Activated CD8-positive, alpha-beta T cell treated with anti-CD3 and anti-CD28 coated beads for 36 hours (primary cell): ENCODE results near the gene PREB. TPM values are rescaled to one million over a fixed set of nuclear protein-coding genes. Genes with fewer than 3 reads are reported as not detected.
"Not testable (repeated sequence)": the region's sequence is repeated elsewhere in the genome, so short reads cannot be mapped to it uniquely, and the experiment has no call there.

Experiments
- ATAC-seq: fragments of 200-7000 bp; cut with Tn5 transposase; one replicate; pipeline ENCODE4 v1.10.0; 2021; ENCODE audit warnings: mild to moderate bottlenecking, moderate library complexity
- CTCF ChIA-PET: fragments of 350-600 bp; sonication (Branson Sonifier 250); formaldehyde crosslinking; loops from one replicate; lab custom pipeline; 2021; ENCODE audit warnings: antibody characterized with exemption; lab: Charles Lee
- POLR2A ChIA-PET: fragments of 350-600 bp; sonication (Branson Sonifier 250); formaldehyde crosslinking; loops from one replicate; lab custom pipeline; 2021; ENCODE audit warnings: antibody characterized with exemption; lab: Charles Lee
- DNase-seq: peaks from one replicate; pipeline ENCODE4 v3.0.0-alpha.2; 2020
- H3K27ac Mint-ChIP-seq: one replicate; pipeline ENCODE4 v1.8.0; 2021; ENCODE audit warnings: mild to moderate bottlenecking, mixed read lengths
- H3K27me3 Mint-ChIP-seq: one replicate; pipeline ENCODE4 v1.8.0; 2021; ENCODE audit warnings: mixed read lengths
- H3K36me3 Mint-ChIP-seq: one replicate; pipeline ENCODE4 v1.8.0; 2021; ENCODE audit warnings: low read depth, mixed read lengths
- H3K4me1 Mint-ChIP-seq: one replicate; pipeline ENCODE4 v1.8.0; 2021; ENCODE audit warnings: low read depth, mixed read lengths
- H3K4me3 Mint-ChIP-seq: one replicate; pipeline ENCODE4 v1.8.0; 2021; ENCODE audit warnings: mild to moderate bottlenecking, moderate library complexity, mixed read lengths
- H3K9me3 Mint-ChIP-seq: one replicate; pipeline ENCODE4 v1.8.0; 2021; ENCODE audit warnings: mixed read lengths
- CTCF ChIP-seq: fragments of 200-600 bp; IDR thresholded peaks from one replicate; pipeline ENCODE4 v1.8.0; 2022; ENCODE audit warnings: antibody characterized with exemption, mild to moderate bottlenecking
- intact Hi-C: fragments of 100-400 bp; cut with micrococcal nuclease; formaldehyde crosslinking; loops from one replicate; pipeline ENCODE4 v1.10.0; 2022
- total RNA-seq, 2 experiments: library from RNA; stranded (reverse); gene quantifications; one replicate each; pipeline ENCODE4 v1.2.3, GENCODE V29; 2021

Gene PREB
- total RNA-seq, 2 experiments from 2014 or later, result 60.5 to 63.2 TPM

DNA sequence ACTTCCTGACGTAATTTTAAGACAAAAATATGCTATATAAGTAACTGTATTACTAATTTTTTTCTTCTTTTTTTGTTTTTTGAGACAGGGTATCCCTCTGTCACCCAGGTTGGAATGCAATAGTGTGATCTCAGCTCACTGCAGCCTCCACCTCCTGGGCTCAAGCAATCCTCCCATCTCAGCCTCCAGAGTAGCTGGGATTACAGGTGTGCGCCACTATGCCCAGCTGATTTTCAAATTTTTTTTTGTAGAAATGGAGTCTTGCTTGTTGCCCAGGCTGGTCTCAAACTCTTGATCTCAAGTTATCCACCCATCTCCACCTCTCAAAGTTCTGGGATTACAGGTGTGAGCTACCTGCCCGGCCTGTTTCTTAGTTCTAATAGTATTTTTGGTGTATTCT, 44.0 kb upstream of the PREB start:
- ATAC-seq (no peak), DNase-seq (no peak)
- intact Hi-C loops, result no loop called here
- H3K27ac Mint-ChIP-seq, result no peak overlapping the region
- ChIA-PET CTCF (interaction anchor here (2.3 kb wide), 1 partner anchor 8 kb away, joined by 11 read pairs; no protein-coding TSS in a partner anchor), POLR2A (interaction anchor here (0.7 kb wide), 1 partner anchor 8 kb away, joined by 3 read pairs; no protein-coding TSS in a partner anchor)
- no peaks in the 10 kb centered on the region for H3K4me1 Mint-ChIP-seq
- H3K36me3 Mint-ChIP-seq, result no peaks in the 10 kb centered on the region
- H3K4me3 Mint-ChIP-seq, result no peak overlapping the region
- H3K9me3 Mint-ChIP-seq, result no peaks in the 10 kb centered on the region
- H3K27me3 Mint-ChIP-seq, result peaks cover 25% of the 10 kb centered on the region
- no peak for TF ChIP-seq CTCF

DNA sequence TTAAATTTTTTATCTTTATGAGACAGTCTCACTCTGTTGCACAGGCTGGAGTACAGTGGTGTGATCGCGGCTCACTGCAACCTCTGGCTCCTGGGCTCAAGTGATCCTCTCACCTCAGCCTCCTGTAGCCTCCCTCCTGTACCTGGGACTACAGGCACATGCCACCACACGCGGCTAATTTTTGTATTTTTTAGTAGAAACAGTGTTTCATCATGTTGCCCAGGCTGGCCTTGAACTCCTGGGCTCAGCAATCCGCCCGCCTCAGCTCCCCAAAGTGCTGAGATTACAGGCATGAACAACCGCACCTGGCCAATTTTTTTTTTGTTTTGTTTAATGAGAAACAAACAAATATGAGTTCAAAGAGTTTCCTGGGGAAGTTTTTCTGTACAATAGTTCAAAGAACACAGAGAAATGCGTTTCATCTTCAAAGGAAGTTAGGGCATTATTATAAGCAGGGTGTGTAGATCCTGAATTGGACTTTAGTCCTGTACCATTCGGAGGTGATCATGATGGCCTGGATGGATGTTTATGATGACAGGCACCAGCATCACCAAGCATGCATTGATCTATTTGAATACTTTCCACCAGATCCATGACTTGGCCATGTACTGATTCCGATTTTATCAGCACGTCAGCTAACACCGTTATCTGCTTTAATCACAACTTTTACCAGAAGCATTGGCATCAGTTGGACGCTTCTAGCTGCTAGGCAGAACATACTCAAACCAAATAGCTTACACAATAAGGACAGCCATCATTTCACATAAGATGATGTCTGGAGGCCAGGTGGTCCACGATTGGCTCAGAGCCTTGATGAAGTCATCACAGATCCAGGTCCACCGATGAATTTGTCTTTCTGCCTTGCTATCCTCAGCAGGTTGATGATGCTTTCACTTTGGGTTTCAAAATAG, 43.3 kb upstream of the PREB start:
- CTCF ChIA-PET, result interaction anchor here (2.3 kb wide), 1 partner anchor 8 kb away, joined by 11 read pairs; no protein-coding TSS in a partner anchor
- intact Hi-C loops, result no loop called here
- peaks cover 25% of the 10 kb centered on the region for H3K27me3 Mint-ChIP-seq
- no peak for DNase-seq
- H3K36me3 Mint-ChIP-seq, result no peaks in the 10 kb centered on the region
- no peak for TF ChIP-seq CTCF
- no peaks in the 10 kb centered on the region for H3K4me1 Mint-ChIP-seq
- H3K4me3 Mint-ChIP-seq, result no peak overlapping the region
- POLR2A ChIA-PET, result interaction anchor here (0.6 to 0.7 kb wide), 2 partner anchors 9 to 153 kb away, joined by 3 read pairs; no protein-coding TSS in a partner anchor
- no peak overlapping the region for H3K27ac Mint-ChIP-seq
- no peaks in the 10 kb centered on the region for H3K9me3 Mint-ChIP-seq
- ATAC-seq, result no peak

- intact Hi-C loops, result not testable (repeated sequence)
Measured at GRCh38 chr2:27175781-27176180, 41.3 kb upstream of the PREB start.

GRCh38 chr2:27175330-27175729, 40.9 kb upstream of the PREB start:
- H3K4me3 Mint-ChIP-seq, result no peak overlapping the region
- H3K4me1 Mint-ChIP-seq, result peaks cover 2% of the 10 kb centered on the region
- ChIA-PET POLR2A (interaction anchor here (0.7 kb wide), 1 partner anchor 37 kb away, joined by 3 read pairs; no protein-coding TSS in a partner anchor), CTCF (interaction anchor here (0.6 to 2.1 kb wide), 7 partner anchors 9 to 214 kb away, joined by 3 to 5 read pairs (median 3); no protein-coding TSS in a partner anchor)
- no peak for DNase-seq
- ATAC-seq, result no peak
- TF ChIP-seq CTCF, result no peak
- H3K27ac Mint-ChIP-seq, result no peak overlapping the region
- H3K27me3 Mint-ChIP-seq, result peaks cover 23% of the 10 kb centered on the region
- intact Hi-C loops, result no loop called here
- H3K9me3 Mint-ChIP-seq, result no peaks in the 10 kb centered on the region
- no peaks in the 10 kb centered on the region for H3K36me3 Mint-ChIP-seq

More at GRCh38 chr2:27175781-27176180, 41.3 kb upstream of the PREB start:
- CTCF ChIA-PET, result interaction anchor here (0.6 to 2.1 kb wide), 5 partner anchors 10 to 214 kb away, joined by 3 to 5 read pairs (median 4); no protein-coding TSS in a partner anchor
- H3K36me3 Mint-ChIP-seq, H3K27ac Mint-ChIP-seq, H3K4me1 Mint-ChIP-seq, DNase-seq, ATAC-seq, POLR2A ChIA-PET, H3K4me3 Mint-ChIP-seq, H3K9me3 Mint-ChIP-seq: not testable (repeated sequence)
- peaks cover 23% of the 10 kb centered on the region for H3K27me3 Mint-ChIP-seq

GRCh38 chr2:27174638-27175037, 40.2 kb upstream of the PREB start:
- no peak for TF ChIP-seq CTCF
- Mint-ChIP-seq H3K36me3 (no peaks in the 10 kb centered on the region), H3K27me3 (peaks cover 18% of the 10 kb centered on the region), H3K4me3 (no peak overlapping the region), H3K4me1 (peaks cover 2% of the 10 kb centered on the region), H3K27ac (no peak overlapping the region), H3K9me3 (no peaks in the 10 kb centered on the region)
- POLR2A ChIA-PET, result interaction anchor here (0.7 kb wide), 1 partner anchor 36 kb away, joined by 3 read pairs; no protein-coding TSS in a partner anchor
- CTCF ChIA-PET, result interaction anchor here (1.2 to 2.1 kb wide), 3 partner anchors 17 to 105 kb away, joined by 3 to 5 read pairs (median 3); no protein-coding TSS in a partner anchor
- no peak for ATAC-seq
- DNase-seq, result no peak
- intact Hi-C loops, result no loop called here
